Epithelial cell of proximal tubule (primary cell): ENCODE results near the gene FRRS1. TPM values are rescaled to one million over a fixed set of nuclear protein-coding genes. Genes with fewer than 3 reads are reported as not detected.
"Not testable (repeated sequence)": the region's sequence is repeated elsewhere in the genome, so short reads cannot be mapped to it uniquely, and the experiment has no call there.

ENCODE experiments used
- DNase-seq: peaks from one replicate; pipeline ENCODE4 v3.0.0-alpha.2; 2011; ENCODE audit warnings: low read depth
- H3K4me3 ChIP-seq: 2 replicates; pipeline ENCODE4 v1.5.1; 2011; ENCODE audit warnings: low read depth, mild to moderate bottlenecking, low read length
- CTCF ChIP-seq: conservative IDR thresholded peaks from 2 replicates; pipeline ENCODE4 v1.5.1; 2012; ENCODE audit warnings: low read depth, mild to moderate bottlenecking, low read length
- total RNA-seq: library from RNA; depleted of rRNA; stranded (reverse); fragments of >200 nt; gene quantifications from 2 replicates; pipeline ENCODE4 v1.2.3, GENCODE V29; 2015

FRRS1 gene
- total RNA-seq, 1 donor from 2014 or later, result 3.3 TPM

GRCh38 chr1:99759518-99760160 is 6.8 kb downstream of the FRRS1 start:
- no peak overlapping the region for H3K4me3 ChIP-seq
- no peak for DNase-seq
- TF ChIP-seq CTCF, result no peak

- H3K4me3 ChIP-seq, DNase-seq: not testable (repeated sequence)
Observed at GRCh38 chr1:99758686-99759517, 7.5 kb downstream of the FRRS1 start.

- H3K4me3 ChIP-seq, result no peak overlapping the region
- no peak for TF ChIP-seq CTCF
- DNase-seq, result no peak
Observed at GRCh38 chr1:99758073-99758511, 8.3 kb downstream of the FRRS1 start.

GRCh38 chr1:99756598-99756997 is 9.8 kb downstream of the FRRS1 start:
- H3K4me3 ChIP-seq, result no peak overlapping the region
- DNase-seq, result peak; percentile 78
- TF ChIP-seq CTCF, result no peak

GRCh38 chr1:99755664-99756063 is 10.8 kb downstream of the FRRS1 start:
- H3K4me3 ChIP-seq, result no peak overlapping the region
- no peak for DNase-seq
- TF ChIP-seq CTCF, result no peak

GRCh38 chr1:99754697-99755096 is 11.7 kb downstream of the FRRS1 start:
- no peak overlapping the region for H3K4me3 ChIP-seq
- TF ChIP-seq CTCF, result no peak
- DNase-seq, result no peak

GRCh38 chr1:99754055-99754626 is 12.3 kb downstream of the FRRS1 start:
- H3K4me3 ChIP-seq, result no peak overlapping the region
- DNase-seq, result no peak
- no peak for TF ChIP-seq CTCF
